ENCODE results near the gene TMEM126B. TPM values are rescaled to one million over a fixed set of nuclear protein-coding genes. Genes with fewer than 3 reads are reported as not detected.

The TMEM126B gene
- total RNA-seq, 1 experiment from 2014 or later: 74.0 TPM

- H4K91ac ChIP-seq (ENCODE audit: insufficient read length, low read depth, low read length): no peak overlapping the region
- no peak overlapping the region for H3K27ac ChIP-seq (ENCODE audit: insufficient read length, low read depth, low read length)
- H2BK5ac ChIP-seq (ENCODE audit: insufficient read length, low read length): no peak overlapping the region
- H4K5ac ChIP-seq (ENCODE audit: insufficient read length, low read depth, low read length): no peak overlapping the region
- H3K4me1 ChIP-seq (ENCODE audit: insufficient read depth, low read length): no peaks in the 10 kb centered on the region; the same call in 1 of the 2 replicates
- H2AFZ ChIP-seq (ENCODE audit: low read length): no peak overlapping the region
- no peak overlapping the region for H3K9ac ChIP-seq (ENCODE audit: extremely low read depth, insufficient read length, low read length)
- no peak overlapping the region for H3K4me2 ChIP-seq (ENCODE audit: insufficient read depth, insufficient read length, low read length)
- no peaks in the 10 kb centered on the region for H3K27me3 Mint-ChIP-seq (ENCODE audit: low read depth)
- no peak overlapping the region for H2BK120ac ChIP-seq (ENCODE audit: low read depth, low read length, poor library complexity, severe bottlenecking)
- no CpG with 5 or more reads among the region's 1 CpG for WGBS (ENCODE audit: extremely low coverage, insufficient read length, low lambda C conversion rate)
- peak overlapping the region in 1 of 3 experiments; percentile 85; a peak in 2 of 7 replicates for H3K27ac Mint-ChIP-seq
- H4K8ac ChIP-seq (replicated peaks; ENCODE audit: insufficient read length, low read depth, low read length): no peak overlapping the region
- H3K79me2 ChIP-seq (ENCODE audit: insufficient read depth, low read length): no peaks in the 10 kb centered on the region
- no peak overlapping the region for H3T11ph ChIP-seq (ENCODE audit: low read length)
- H3K79me1 ChIP-seq (ENCODE audit: insufficient read depth, low read depth, low read length, poor library complexity, severe bottlenecking): no peaks in the 10 kb centered on the region
- H2AK5ac ChIP-seq (ENCODE audit: insufficient read length, low read length): no peak overlapping the region
- H3K4me3 Mint-ChIP-seq: no peak overlapping the region
- H3K27me3 ChIP-seq (ENCODE audit: insufficient read depth, low read length): no peaks in the 10 kb centered on the region
- no peaks in the 10 kb centered on the region for H3K9me3 ChIP-seq (ENCODE audit: control insufficient read depth, low read depth, low read length)
- DNase-seq: no peak
- no peak overlapping the region for H3K18ac ChIP-seq (ENCODE audit: insufficient read length, low read depth, low read length)
- H3K23ac ChIP-seq (ENCODE audit: insufficient read length, low read depth, low read length): no peak overlapping the region
- TF ChIP-seq CTCF (conservative IDR thresholded peaks at IDR 0.05): no peak
- H3K36me3 Mint-ChIP-seq (ENCODE audit: insufficient read depth in 1 of 3, low read depth in 3 of 3): peaks cover 3 to 6% (median 5%) of the 10 kb centered on the region in 3 experiments; a peak in 6 of 7 replicates
- H3K56ac ChIP-seq (ENCODE audit: insufficient read length, low read depth, low read length): no peak overlapping the region
- H3K9me3 Mint-ChIP-seq: no peaks in the 10 kb centered on the region
- H2BK15ac ChIP-seq (ENCODE audit: low read depth, low read length): no peak overlapping the region
- H3K23me2 ChIP-seq (ENCODE audit: insufficient read length, low read depth, low read length, poor library complexity, severe bottlenecking): no peaks in the 10 kb centered on the region
- H4K20me1 ChIP-seq (ENCODE audit: control insufficient read depth, insufficient read depth, insufficient read length): no peaks in the 10 kb centered on the region
- no peak overlapping the region for H3K4ac ChIP-seq (ENCODE audit: low read depth, low read length)
- H3K14ac ChIP-seq (ENCODE audit: insufficient read depth, low read length): no peak overlapping the region
- peaks cover 16 to 26% of the 10 kb centered on the region in 2 experiments for H3K4me1 Mint-ChIP-seq
- H2BK20ac ChIP-seq (ENCODE audit: low read depth, low read length, poor library complexity, severe bottlenecking): no peak overlapping the region
- no peak overlapping the region for H2BK12ac ChIP-seq (ENCODE audit: insufficient read length, low read depth, low read length)
These were observed 22.7 kb downstream of the TMEM126B start for GRCh38 chr11:85651118-85651517.

Data from H9 (cell line).